CD4-positive, alpha-beta T cell treated with Interleukin-17A for 1 hour (primary cell): ENCODE measurements around the gene PUS1.

Source experiments
- DNase-seq: peaks from one replicate; pipeline ENCODE4 v3.0.0-alpha.2; 2020

Gene PUS1

DNA sequence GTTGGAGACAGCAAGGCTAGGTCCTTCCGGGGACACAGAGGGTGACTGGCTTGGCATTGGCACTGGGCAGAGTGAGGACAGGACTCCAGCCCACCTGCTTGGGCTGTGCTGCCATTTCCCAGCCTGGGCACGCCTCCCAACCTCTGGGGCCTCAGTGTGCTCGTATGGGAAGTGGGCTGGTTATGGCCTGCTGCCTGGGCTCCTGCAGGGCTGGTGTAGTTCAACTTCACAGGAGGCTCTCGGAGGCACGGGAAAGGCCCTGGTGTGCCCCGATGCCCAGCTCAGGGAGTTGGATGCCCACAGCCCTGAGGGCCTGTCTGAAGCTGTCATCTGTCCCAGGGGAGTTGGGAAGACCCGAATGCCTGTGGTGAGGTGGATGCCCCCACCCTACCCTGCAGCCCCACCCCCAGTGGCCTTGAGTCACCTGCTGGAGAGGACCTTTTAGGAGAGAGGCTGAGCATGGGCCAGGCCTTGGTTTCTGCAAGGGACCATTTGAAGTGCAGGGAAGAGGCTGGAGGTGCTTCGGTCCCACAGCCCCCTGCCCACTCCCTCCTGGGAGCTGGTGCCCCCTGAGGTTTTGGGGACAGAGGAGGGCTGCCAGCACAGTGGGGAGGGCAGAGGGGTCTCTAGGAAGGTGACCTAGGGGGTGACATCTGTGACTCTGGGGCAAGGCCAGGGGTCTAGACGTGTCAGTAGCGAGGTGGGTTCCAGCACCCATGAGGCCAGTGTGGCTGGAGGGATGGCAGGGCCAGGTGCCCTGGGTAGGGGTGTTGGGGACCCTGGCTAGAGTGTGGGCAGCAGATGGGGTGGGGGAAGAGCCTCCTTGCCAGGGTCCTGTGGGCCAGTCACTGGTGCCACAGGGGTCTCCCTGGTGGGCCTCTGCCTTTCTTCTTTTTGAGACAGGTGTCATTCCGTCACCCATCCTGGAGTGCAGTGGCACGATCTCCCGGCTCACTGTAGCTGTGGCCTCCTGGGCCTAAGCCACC lies 25.5 kb upstream of the PUS1 start:
- no peak for DNase-seq

DNA sequence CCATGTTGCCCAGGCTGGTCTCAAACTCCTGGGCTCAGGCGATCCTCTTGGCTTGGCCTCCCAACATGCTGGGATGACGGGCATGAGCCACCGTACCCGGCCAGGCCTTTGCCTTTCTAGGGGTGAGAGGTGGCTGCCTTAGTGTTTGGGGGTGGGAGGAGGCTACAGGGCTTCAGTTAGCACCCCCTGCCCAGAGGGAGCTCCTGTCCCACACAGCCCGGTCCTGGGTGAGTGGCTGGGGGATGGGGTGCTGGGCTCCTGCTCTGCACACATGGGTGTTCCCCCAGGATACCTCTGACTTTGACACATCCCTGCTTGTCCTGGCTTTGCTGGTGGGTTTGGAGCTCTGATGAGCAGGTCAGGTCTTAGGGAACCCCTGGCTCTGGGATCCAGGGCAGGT lies 24.7 kb upstream of the PUS1 start:
- no peak for DNase-seq

DNA sequence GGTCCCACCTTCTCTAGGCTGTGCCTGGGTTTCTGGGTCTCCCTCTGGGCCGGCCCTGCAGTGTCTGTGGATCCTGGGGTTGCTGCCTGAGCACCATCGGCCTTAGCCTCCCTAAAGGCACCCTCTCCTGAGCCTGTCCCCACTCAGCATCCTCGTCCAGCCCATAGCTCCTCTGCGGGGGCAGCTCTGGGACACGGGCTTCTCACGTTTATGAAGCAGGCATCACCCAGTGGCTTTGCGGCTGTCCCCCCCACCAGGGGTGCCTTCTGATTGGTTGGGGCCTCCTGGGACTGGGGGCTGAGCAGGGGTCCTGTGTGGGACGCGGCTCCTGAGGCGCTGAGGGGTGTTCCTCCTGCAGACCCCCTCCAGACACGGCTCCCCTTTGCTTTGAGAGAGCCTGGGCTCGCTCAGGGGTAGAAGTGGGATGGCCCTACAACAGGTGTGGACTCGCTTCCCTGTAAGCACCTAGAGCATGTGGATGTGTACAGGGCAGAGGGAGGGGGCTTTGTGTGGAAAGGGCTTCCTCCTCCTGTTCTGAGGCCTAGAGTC lies 23.9 kb upstream of the PUS1 start:
- DNase-seq, result no peak

DNA sequence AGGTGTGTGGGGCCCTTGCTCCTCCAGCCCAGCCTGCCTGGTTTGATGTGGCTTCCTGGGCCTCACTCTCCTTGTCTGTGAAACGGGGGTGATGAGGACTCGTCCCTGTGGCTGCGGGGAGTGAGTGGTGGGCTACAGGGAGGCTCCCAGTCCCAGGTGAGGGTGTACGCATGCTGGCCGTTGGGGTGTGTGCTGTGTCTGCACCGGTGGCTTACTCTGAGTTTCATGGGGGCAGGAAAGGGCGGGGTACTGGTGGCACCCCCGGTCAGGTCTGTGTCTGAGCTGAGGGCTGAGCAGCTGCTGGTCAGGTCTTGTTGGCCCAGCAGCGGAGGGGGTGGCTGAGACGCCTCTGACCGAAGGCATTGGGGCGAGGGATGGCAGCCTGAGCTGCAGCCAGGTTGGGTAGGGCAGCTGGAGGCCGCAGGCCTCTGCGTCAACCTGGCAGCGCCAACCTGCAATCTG lies 23.4 kb upstream of the PUS1 start:
- no peak for DNase-seq

DNA sequence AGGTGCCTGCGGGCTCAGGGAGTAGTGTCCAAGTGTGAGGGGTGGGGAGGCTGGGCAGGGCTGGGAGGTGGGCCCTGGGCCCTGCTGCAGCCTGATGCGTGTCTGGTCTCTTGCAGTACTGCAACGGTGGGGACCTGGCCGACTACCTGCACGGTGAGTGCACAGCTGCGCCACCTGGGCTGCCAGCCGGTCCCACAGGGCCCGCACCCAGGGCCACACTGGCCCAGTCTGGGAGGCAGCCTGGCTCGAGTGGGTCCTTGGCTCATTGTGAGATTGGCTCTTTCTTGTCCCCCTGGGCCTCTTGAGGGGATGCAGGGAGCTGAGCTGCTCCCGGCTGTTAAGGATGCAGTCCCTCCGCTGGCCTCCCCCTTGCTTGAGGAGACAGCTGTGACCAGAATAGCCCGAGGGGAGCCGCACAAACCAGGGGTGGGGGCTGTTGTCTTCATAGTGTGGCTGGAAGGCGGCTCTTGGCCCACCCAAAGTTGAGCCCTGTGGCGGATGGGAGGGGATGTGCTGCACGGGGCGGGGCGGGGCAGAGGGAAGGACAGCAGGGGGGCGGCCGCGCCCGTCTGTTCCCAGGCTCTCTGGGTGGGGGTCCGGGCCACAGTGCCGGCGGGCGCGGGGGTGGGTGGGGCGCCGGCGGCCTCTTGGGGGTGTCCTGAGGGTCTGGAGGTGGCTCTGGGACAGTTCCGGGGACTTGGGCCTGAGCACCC lies 21.5 kb upstream of the PUS1 start:
- no peak for DNase-seq

DNA sequence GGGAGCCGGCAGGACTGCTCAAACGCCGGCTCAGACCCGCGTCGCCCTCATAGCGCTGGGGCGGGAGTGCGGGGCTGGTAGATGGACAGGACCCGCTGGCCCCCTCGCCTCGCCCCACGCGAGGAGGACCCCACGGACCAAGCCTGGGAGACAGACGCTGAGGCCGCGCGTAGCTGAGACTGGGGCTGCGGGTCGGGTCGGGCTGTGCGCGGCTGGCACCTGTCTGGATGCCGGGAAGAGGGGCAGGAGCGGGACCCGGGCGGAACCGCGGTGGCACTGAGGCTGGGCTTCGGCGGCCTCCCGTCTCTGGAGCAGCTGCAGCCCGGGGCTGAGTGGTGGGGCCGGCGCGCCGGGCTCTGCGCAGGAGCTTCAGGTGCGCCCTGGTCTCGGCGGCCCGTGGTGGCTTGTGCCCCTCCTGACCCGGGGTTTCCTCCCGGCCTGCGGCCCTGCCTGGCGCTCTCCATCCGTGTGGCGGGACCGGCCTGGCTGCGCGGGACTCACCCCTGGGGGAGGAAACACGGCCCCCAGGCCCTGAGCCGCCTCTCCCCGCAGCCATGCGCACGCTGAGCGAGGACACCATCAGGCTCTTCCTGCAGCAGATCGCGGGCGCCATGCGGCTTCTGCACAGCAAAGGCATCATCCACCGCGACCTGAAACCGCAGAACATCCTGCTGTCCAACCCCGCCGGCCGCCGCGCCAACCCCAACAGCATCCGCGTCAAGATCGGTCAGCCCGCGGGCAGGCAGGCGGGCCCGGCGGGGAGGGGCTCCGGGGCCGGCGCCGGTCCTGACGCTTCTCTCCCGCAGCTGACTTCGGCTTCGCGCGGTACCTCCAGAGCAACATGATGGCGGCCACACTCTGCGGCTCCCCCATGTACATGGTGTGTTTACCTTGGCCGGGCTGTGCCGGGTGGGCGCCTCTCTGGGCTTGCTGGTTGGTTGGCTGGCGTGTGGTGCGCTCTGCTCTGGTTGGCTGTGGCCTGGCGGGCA lies 20.7 kb upstream of the PUS1 start:
- DNase-seq, result no peak

DNA sequence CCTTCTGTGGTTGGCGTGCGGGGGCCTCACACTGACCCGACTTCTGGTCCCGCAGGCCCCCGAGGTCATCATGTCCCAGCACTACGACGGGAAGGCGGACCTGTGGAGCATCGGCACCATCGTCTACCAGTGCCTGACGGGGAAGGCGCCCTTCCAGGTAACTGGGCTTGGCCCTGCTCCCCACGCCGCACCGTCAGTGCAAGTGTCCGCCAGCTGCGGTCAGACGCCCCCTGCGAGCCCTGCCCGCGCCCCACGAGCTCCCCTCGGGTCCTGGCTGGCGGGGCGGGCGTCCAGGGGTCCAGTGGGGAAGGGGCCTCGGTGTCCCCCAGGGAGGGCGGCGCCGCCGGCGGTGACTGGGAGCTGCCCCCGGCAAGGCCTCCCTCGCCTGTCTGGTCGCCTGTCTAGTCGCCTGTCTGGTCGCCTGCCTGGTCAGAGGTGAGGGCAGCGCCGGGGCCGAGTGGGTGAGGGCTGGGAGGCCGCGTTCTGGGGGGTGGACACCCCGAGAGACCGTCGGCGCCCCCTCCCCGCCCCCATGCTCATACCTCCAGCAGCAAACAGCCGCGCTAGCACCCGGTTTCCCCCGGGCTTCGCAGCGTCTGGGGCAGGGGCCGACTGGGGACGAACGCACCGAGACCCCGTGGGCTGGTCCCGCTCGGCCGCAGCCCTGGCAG lies 19.9 kb upstream of the PUS1 start:
- no peak for DNase-seq

DNA sequence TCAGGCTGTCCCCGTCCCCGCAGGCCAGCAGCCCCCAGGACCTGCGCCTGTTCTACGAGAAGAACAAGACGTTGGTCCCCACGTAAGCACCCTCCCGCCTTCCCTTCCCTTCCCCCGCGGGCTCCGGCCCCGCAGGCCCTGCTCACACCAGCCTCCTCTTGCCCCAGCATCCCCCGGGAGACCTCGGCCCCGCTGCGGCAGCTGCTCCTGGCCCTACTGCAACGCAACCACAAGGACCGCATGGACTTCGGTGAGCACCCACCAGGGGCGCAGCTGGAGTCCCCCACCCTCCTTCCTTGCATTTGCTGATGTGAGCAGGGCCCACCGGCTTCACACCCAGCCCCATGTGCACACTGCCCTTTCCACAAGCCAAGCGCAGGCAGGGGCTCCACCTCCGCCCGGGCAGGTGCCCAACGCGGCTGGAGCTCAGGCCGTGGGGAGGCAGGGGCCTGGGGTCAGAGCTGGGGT lies 19.3 kb upstream of the PUS1 start:
- no peak for DNase-seq

DNA sequence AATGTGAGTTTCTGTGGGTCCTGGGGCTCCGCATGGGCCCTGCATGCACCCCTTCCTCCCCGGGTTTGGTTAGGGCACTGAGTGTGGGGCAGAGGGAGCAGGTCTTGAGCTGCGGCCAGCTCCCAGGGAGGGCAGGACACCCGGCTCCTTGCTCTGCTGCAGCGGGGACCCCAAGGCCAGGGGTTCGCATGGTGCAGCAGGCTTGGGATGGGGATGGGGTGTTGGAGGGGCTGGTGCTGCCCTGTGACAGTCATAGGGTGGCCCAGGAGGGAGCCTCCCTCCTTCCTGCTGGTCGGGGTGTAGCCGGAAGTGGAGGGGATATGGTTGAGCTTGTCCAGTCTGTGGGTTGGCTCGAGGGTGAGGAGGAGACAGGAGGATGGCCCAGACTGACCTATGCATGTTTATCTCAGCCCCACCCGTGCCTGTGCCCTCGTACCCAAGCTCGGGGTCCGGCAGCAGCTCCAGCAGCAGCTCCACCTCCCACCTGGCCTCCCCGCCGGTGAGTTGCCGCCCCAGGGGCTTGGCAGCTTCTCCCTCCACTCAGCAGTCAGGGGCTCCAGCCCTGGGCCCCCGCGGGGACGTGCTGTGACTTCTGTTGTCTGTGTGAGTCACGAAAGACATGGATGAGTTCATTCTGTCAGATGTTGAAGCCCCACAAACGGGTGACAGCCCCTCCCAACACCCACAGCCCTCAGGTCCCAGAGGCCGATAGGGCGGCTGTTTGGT lies 18.6 kb upstream of the PUS1 start:
- no peak for DNase-seq

DNA sequence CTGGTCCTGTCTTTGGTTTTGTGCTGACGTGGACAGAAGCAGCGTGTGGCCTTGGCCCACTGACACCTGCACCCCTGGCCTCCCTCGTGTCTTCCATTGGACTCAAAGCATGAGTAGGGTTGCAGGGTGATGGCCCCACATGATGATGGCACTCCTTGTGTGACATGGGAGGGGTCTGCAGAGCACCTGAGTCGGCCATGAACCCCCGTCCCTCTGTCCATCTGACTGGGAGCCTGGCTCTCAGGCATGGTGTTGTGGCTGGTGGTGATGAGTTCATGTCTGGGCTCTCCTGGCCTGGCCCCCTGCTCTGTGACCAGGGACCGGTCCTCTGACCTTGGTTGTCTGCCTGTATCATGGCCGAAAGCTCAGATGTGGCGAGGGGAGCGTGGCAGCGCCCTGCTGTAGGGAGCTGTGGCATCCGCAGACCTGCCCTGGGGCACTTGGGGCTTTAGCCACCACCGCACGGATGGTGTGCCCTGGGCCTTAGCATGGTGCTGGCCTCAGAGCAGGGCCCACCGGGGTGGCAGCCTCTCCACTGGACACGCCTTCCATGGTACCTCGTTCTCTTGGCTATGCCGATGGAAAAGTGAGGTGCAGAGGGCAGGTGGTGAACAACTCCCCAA lies 17.9 kb upstream of the PUS1 start:
- no peak for DNase-seq

DNA sequence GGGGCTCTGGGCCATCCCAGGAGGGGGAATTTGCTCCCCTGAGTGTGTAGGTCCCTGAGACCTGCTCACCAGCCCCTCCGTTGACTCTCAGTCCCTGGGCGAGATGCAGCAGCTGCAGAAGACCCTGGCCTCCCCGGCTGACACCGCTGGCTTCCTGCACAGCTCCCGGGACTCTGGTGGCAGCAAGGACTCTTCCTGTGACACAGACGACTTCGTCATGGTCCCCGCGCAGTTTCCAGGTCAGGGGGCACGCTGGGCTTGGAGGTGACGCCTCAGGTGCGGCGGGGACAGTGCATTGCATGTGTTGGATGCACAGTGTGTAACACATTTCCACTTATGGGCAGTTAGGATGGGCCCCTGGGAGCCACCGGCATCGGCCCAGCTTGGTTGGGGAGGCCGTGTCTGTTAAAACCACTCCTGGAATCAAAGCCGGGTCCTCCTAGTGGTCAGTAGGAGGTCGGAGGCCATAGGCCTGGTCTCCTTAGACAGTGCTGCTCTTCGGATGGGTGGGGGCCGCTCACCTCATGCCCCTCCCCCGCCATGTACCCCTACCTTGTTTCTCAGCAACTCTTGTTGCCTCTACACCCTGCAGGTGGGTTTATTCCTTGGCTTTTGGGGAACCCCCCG lies 17.1 kb upstream of the PUS1 start:
- no peak for DNase-seq

DNA sequence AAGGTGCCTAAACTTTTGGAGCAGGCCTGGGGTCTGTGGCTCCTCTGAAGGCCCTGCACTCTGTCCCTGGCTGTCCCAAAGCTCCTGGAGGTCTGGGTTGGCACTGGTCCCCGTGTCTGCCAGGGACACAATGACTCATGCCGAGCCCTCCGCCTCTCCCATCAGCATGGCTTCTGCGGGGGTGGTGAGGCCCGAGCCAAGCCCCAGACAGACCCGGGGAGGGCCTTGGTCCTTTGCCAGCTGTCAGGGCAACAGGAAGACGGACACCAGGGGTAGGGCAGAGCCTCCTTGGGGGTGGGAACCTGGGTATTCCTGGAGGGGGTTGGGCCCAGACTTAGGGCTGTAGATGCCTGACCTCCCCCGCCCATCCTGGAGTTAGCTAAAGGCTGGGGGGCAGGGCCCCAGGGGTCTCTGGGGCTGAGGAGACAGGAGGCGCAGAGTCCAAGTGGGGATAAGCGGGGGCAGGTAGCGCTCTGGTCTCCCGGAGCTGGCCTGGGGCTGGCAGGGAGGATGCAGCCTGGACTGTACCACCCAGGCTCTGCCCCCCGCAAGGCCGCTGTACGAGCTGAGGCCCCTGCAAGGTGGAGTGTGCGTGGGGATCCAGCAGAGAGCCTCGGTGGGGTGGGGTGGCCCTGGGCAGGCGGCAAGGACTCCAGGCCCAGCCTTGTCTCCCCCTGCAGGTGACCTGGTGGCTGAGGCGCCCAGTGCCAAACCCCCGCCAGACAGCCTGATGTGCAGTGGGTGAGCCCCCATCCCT lies 16.4 kb upstream of the PUS1 start:
- no peak for DNase-seq

DNA sequence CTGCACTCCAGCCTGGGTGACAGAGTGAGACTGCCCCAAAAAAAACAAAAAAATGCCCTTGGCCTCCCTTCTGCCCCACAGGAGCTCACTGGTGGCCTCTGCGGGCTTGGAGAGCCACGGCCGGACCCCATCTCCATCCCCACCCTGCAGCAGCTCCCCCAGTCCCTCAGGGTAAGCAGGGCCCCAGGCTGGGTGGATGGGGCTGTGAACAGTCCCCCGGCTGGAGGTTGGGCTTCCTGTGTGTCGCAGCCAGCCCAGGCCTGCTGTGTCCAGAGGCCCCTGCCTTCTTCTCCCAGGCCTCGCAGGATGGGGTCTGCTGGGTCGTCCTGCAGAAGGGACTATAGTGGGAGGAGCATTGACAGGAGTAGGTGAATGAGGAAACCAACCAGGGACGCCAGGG lies 15.4 kb upstream of the PUS1 start:
- no peak for DNase-seq

DNA sequence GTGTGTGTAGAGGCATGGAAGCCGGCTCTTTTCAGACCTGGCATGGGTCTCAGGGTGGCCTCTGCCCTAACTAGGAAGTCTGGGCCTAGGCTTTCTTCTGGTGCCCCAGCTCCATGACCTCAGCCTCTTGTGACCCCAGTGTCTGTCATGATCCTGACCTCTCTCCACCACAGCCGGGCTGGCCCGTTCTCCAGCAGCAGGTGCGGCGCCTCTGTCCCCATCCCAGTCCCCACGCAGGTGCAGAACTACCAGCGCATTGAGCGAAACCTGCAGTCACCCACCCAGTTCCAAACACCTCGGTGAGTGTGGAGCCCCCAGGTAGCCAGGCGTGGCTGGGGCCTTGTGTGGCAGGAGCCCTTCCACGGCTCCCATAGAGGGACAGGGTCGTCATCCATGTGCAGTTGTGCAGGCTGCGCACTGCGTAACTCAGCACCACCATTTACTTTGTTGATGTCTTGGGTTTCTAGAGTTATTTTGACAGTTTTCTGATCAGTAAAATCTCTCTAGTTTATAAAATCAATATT lies 14.8 kb upstream of the PUS1 start:
- DNase-seq, result no peak

DNA sequence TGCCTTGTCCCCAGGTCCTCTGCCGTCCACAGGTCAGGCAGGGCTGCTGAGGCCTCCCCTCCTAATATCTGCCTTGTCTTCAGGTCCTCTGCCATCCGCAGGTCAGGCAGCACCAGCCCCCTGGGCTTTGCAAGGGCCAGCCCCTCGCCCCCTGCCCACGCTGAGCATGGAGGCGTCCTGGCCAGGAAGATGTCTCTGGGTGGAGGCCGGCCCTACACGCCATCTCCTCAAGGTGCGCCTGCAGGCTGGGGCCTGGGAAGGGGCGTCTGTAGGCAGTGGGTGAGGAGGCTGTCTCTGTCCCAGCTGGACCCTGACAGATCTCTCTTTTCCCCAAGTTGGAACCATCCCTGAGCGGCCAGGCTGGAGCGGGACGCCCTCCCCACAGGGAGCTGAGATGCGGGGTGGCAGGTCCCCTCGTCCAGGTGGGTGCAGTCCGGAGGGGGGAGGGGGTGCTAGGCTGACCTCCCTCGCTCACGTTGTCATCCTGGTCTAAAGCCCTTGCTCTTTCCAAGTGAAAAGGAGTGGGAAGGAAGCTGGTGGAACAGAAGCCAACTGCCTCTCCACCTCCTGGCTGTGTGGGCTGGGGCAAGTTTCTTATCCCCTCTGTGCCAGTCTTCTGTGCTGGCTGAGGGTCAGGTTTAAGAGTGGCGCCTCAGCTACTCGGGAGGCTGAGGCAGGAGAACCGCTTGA lies 13.9 kb upstream of the PUS1 start:
- DNase-seq, result no peak

DNA sequence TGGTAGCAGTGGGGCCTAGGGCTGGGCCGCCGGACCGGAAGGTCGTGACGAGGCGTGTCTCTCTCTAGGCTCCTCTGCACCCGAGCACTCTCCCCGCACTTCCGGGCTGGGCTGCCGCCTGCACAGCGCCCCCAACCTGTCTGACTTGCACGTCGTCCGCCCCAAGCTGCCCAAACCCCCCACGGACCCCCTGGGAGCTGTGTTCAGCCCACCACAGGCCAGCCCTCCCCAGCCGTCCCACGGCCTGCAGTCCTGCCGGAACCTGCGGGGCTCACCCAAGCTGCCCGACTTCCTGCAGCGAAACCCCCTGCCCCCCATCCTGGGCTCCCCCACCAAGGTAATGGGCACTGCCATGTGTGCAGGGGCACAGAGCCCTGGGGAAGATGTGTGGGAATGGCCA lies 13.3 kb upstream of the PUS1 start:
- no peak for DNase-seq

DNA sequence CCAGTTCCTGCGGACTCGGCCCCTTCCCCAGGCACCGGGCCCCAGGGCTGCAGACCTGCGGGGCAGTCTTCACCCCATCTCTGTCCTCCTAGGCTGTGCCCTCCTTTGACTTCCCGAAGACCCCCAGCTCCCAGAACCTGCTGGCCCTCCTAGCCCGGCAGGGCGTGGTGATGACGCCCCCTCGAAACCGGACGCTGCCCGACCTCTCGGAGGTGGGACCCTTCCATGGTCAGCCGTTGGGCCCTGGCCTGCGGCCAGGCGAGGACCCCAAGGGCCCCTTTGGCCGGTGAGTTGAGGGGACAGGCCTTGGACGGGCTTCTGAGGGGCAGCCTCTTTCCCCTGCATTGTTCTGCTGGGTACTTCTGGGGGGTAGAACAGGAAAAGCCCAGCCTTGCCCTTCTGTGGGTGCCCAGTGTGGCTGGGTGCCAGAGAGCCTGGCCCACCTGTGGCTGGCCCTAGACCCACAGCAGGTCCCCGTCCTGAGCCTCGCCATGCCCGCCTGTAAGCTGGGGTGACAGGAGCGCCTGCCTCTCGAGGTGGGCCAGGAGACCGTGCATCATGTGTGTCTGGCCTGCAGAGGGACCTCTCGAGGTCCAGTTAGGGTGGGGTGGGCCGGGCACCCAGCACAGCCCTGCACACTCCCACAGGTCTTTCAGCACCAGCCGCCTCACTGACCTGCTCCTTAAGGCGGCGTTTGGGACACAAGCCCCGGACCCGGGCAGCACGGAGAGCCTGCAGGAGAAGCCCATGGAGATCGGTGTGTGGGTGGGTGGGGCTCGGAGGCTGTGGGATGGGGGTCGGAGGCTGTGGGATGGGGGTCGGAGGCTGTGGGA lies 12.6 kb upstream of the PUS1 start:
- DNase-seq, result no peak
